Measurements from ENCODE around the gene TICAM1.

TICAM1 gene

DNA sequence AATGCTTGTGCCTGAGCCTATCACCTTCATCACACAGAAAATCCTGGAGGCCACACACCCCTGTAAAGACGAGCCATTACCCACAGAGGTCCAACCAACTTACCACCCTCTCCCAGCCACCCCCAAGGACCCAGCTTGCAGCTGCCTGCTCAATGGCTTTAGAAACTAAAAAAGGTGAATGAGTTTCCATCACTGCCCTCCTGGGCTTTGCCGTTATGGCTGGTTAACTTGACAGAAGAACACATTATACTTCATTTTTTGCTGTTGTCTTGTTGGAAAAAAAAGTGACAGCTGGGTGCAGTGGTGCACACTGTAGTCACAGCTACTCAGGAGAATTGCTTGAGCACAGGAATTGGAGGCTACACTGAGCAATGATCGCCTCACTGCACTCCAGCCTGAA is 57.4 kb downstream of the TICAM1 start:
- no peaks in the 10 kb centered on the region; a peak in 1 of 22 replicates for H3K27me3 ChIP-seq
- H3K4me3 ChIP-seq = peak overlapping the region in 1 of 10 experiments; percentile 12; a peak in 1 of 20 replicates
- H3K4me1 ChIP-seq = peaks cover 9 to 75% (median 43%) of the 10 kb centered on the region in 10 experiments; a peak in 19 of 20 replicates
- no peak for TF ChIP-seq Cebpa-rat (IDR thresholded peaks at IDR 0.05)
- peaks cover 0 to 14% (median 0%) of the 10 kb centered on the region in 11 experiments; a peak in 6 of 22 replicates for H4K20me1 ChIP-seq
- peaks cover 0 to 8% (median 6%) of the 10 kb centered on the region in 11 experiments; a peak in 10 of 22 replicates for H3K9me3 ChIP-seq (replicated peaks in 1 of 11)
- H3K27ac ChIP-seq = no peak overlapping the region
- H3K9ac ChIP-seq = no peak overlapping the region
- no peaks in the 10 kb centered on the region for H3K36me3 ChIP-seq
- H3K4me2 ChIP-seq = peak overlapping the region in 9 of 11 experiments; percentile 29 to 90 (median 71); a peak in 17 of 22 replicates

DNA sequence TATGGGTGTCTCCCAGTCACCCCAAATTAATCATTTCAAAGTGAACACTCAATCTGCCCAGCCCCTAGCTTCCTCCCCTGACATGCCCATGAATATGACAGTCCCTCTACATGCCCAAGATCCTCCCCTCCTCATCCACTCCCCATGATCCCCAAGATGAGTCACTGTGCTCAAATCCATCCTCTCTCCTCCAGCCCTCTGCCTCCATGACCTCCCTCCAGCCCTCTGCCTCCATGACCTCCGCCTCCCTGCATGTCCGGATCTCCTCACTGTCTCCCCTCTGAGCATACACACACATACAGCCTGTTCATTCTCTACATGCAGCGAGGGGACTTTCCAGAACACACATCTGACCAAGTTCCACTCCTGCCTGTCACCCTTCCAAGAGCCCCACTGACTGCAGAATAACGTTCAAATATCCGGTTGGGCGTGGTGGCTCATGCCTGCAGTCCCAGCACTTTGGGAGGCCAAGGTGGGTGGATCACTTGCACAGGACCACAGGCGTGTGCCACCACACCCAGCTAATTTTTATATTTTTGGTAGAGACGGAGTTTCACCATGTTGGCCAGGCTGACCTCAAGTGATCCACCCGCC is 58.4 kb downstream of the TICAM1 start:
- peaks cover 0 to 8% (median 6%) of the 10 kb centered on the region in 11 experiments; a peak in 10 of 22 replicates for H3K9me3 ChIP-seq (replicated peaks in 1 of 11)
- peaks cover 0 to 19% (median 0%) of the 10 kb centered on the region in 11 experiments; a peak in 6 of 22 replicates for H4K20me1 ChIP-seq
- H3K27ac ChIP-seq = no peak overlapping the region
- TF ChIP-seq Cebpa-rat (IDR thresholded peaks at IDR 0.05) = no peak
- H3K27me3 ChIP-seq = no peaks in the 10 kb centered on the region; a peak in 1 of 22 replicates
- no peak overlapping the region for H3K4me3 ChIP-seq
- peaks cover 9 to 71% (median 43%) of the 10 kb centered on the region in 10 experiments; a peak in 19 of 20 replicates for H3K4me1 ChIP-seq
- no peaks in the 10 kb centered on the region for H3K36me3 ChIP-seq
- no peak overlapping the region for H3K9ac ChIP-seq
- peak overlapping the region; percentile 29 to 90 (median 69); a peak in 21 of 22 replicates for H3K4me2 ChIP-seq

DNA sequence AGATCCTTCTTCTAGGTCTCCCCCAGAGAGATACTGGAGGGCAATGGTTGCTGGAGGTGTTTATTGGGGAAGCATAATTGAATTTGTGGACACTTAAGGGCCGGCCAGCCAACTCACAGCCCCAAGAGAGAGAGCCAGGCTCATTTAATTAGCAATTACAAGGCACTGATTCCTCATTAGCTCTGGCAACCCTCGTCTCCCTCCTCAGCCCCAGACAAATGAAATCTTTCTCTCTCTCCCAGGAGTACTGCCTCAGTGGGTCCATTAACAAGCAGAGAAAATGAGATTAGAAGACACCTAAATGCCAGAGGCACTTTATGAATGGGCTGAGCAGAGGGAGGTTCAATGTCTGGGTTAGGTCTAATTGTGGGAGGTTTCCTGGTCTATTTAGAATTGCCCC is 58.9 kb downstream of the TICAM1 start:
- H3K4me2 ChIP-seq = peak overlapping the region in 10 of 11 experiments; percentile 29 to 90 (median 70); a peak in 19 of 22 replicates
- no peak overlapping the region for H3K4me3 ChIP-seq
- H3K36me3 ChIP-seq = no peaks in the 10 kb centered on the region
- H3K9me3 ChIP-seq (replicated peaks in 1 of 11) = peaks cover 0 to 8% (median 6%) of the 10 kb centered on the region in 11 experiments; a peak in 10 of 22 replicates
- H3K9ac ChIP-seq = no peak overlapping the region
- no peaks in the 10 kb centered on the region; a peak in 1 of 22 replicates for H3K27me3 ChIP-seq
- peaks cover 9 to 66% (median 43%) of the 10 kb centered on the region in 10 experiments; a peak in 19 of 20 replicates for H3K4me1 ChIP-seq
- no peak overlapping the region for H3K27ac ChIP-seq
- no peak for TF ChIP-seq Cebpa-rat (IDR thresholded peaks at IDR 0.05)
- peaks cover 0 to 19% (median 0%) of the 10 kb centered on the region in 11 experiments; a peak in 6 of 22 replicates for H4K20me1 ChIP-seq

DNA sequence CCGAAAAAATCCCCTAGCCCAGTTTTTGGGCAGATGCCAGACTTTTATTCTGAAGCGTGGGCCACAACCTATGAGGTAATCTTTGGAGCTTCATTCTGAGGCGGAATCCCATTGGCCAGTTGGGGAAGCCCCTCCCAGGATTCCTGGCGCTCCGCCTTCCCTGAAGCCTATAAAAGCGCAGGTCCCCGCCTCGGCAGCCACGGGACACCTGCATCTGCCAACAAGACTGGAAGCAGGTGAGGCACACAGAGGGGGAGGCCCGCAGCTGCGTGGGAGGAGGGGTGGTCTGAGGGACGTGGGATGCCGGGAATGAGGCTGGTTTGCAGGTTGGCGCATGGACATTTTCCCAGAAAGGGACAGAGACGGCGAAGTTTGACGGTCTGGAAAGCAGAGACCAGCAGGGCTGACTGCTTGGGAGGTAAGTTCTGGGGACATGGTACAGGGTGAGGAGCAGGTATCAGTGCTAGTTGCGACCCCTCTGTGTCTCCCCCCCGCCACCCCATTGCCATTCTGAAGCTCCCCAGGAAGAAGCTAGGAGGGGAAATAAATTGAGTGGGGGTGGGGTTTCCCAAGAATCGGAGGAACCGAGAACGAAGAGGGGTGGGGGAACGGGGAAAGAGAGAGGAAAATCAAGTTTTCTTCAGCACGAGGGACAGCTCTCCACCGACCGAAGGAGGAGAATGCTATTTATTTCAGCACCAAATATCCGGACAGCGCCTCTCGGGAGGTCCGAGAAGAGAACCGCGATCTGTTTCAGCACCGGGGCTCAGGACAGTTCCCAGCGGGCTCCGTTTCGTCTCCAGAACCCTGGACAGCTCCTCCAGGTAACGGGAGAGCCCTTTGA is 62.4 kb downstream of the TICAM1 start:
- TF ChIP-seq Cebpa-rat (IDR thresholded peaks at IDR 0.05) = no peak
- H3K27ac ChIP-seq = no peak overlapping the region
- H3K36me3 ChIP-seq = no peaks in the 10 kb centered on the region
- no peak overlapping the region for H3K4me3 ChIP-seq
- H3K4me2 ChIP-seq = no peak overlapping the region
- no peaks in the 10 kb centered on the region for H3K9me3 ChIP-seq (replicated peaks in 1 of 11)
- H3K4me1 ChIP-seq = peaks cover 9 to 32% (median 23%) of the 10 kb centered on the region in 10 experiments; a peak in 19 of 20 replicates
- H3K9ac ChIP-seq = no peak overlapping the region
- peaks cover 0 to 17% (median 0%) of the 10 kb centered on the region in 11 experiments; a peak in 6 of 22 replicates for H4K20me1 ChIP-seq
- no peaks in the 10 kb centered on the region; a peak in 1 of 22 replicates for H3K27me3 ChIP-seq
